Measurements from ENCODE around the gene FAH.

Gene FAH

GRCh38 chr15:80185152-80185551 is 32.4 kb downstream of the FAH start:
- DNase-seq (ENCODE audit: low read depth): no peak
- TF ChIP-seq CTCF (IDR thresholded peaks at IDR 0.05; ENCODE audit: low read depth, low read length, missing control alignments): no peak
- no peak overlapping the region for H3K4me3 ChIP-seq (ENCODE audit: low read depth, low read length)
- in situ Hi-C loops (cut with HindIII; ENCODE audit: low sequenced_read_pairs): no loop called here

GRCh38 chr15:80186066-80186465 is 33.3 kb downstream of the FAH start:
- H3K4me3 ChIP-seq (ENCODE audit: low read depth, low read length): no peak overlapping the region
- in situ Hi-C loops (cut with HindIII; ENCODE audit: low sequenced_read_pairs): no loop called here
- no peak for DNase-seq (ENCODE audit: low read depth)
- no peak for TF ChIP-seq CTCF (IDR thresholded peaks at IDR 0.05; ENCODE audit: low read depth, low read length, missing control alignments)

DNA sequence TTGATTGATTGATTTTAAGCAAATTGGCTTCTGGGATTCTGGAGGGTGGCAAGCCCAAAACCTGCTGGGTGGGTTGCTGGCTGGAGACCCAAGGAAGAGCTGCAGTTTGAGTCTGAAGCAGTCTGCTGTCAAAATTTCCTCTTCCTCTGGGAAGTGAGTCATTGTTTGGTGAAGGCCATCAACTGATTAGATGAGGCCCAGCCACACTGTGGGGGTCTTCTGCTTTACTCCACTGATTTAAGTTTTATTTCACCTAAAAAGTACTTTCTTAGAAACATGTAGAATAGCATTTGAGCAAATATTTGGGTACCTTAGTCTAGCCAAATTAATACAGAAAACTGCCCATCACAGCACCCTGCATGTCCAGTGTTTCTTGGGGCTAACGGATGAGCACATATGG is 33.8 kb downstream of the FAH start:
- in situ Hi-C loops (cut with HindIII; ENCODE audit: low sequenced_read_pairs): no loop called here
- TF ChIP-seq CTCF (IDR thresholded peaks at IDR 0.05; ENCODE audit: low read depth, low read length, missing control alignments): no peak
- DNase-seq (ENCODE audit: low read depth): no peak
- H3K4me3 ChIP-seq (ENCODE audit: low read depth, low read length): no peak overlapping the region

GRCh38 chr15:80188251-80188650 is 35.5 kb downstream of the FAH start:
- H3K4me3 ChIP-seq (ENCODE audit: low read depth, low read length): no peak overlapping the region

DNA sequence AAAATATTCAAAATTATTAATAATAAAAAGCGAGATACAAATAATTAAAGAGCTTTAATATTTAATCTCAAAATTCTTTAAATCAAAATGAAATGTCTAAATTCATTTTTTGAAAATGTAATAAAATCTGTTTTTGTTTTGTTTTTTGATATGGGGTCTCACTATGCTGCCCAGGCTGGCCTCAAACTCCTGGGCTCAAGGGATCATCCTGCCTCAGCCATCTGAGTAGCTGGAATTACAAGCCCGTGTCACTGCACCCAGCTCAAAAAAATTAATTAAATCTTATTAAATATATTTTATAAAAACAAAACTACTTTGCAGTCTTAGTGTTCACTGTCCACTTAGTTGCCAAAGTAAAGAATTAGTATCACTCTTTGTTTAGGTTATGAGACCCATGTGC is 38.4 kb downstream of the FAH start:
- H3K4me3 ChIP-seq (ENCODE audit: low read depth, low read length): no peak overlapping the region
- TF ChIP-seq CTCF (IDR thresholded peaks at IDR 0.05; ENCODE audit: low read depth, low read length, missing control alignments): no peak
- DNase-seq (ENCODE audit: low read depth): no peak
- in situ Hi-C loops (cut with HindIII; ENCODE audit: low sequenced_read_pairs): no loop called here

More at GRCh38 chr15:80188251-80188650, 35.5 kb downstream of the FAH start:
- TF ChIP-seq CTCF (IDR thresholded peaks at IDR 0.05; ENCODE audit: low read depth, low read length, missing control alignments): no peak
- no peak for DNase-seq (ENCODE audit: low read depth)
- in situ Hi-C loops (cut with HindIII; ENCODE audit: low sequenced_read_pairs): no loop called here

DNA sequence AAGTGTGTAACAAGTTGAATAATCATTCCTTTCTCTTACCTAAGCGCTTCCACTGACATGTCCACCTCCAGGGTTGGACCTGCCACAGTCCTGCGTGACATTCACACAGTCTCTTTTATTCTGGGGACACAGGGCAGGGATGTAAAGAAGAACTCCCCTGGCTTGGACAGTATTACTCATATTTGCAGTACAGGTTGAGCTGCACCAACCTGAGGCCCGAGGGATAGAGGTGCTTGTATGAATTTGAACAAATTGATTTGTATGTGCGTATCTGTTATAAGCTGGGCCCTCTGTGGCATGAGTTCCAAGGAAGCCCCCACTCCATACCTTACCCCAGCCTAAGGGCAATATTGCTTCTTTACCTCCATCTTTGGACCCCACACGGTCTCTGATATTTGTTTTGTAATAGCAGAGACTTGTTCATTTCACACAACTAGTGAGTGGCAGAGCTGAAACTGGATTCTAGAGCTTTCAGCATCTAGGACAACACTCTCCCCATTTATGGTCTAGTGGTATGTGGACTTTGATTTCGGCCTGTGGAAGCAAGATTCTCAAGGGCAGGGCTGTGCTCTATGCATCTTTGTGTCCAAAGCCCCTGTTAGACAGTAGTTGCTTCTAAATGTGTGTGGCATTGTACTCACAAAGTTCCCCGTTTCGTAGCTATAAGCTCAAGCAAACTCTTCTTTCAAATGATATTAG is 39.2 kb downstream of the FAH start:
- no peak for DNase-seq (ENCODE audit: low read depth)
- H3K4me3 ChIP-seq (ENCODE audit: low read depth, low read length): no peak overlapping the region
- no peak for TF ChIP-seq CTCF (IDR thresholded peaks at IDR 0.05; ENCODE audit: low read depth, low read length, missing control alignments)
- in situ Hi-C loops (cut with HindIII; ENCODE audit: low sequenced_read_pairs): no loop called here

Measured in astrocyte of the cerebellum (primary cell).